ENCODE results near the gene IL15RA. TPM values are rescaled to one million over a fixed set of nuclear protein-coding genes. Genes with fewer than 3 reads are reported as not detected.

IL15RA gene
- total RNA-seq, 1 experiment from 2014 or later: 1.9 TPM

GRCh38 chr10:5973069-5973468, 4.3 kb downstream of the IL15RA start:
- DNase-seq (ENCODE audit: low spot score) (no peak), ATAC-seq (no peak)
- H3K27me3 Mint-ChIP-seq (ENCODE audit: low read depth): peaks cover 23% of the 10 kb centered on the region
- no peaks in the 10 kb centered on the region for H3K9me3 Mint-ChIP-seq
- TF ChIP-seq CTCF (IDR thresholded peaks at IDR 0.05) (no peak), NFYB (CRISPR knock-in tag; conservative IDR thresholded peaks at IDR 0.05; ENCODE audit: low read depth) (no peak), ZNF121 (CRISPR knock-in tag; IDR thresholded peaks at IDR 0.05) (no peak), FOXP4 (CRISPR knock-in tag; IDR thresholded peaks at IDR 0.05) (no peak), KAT7 (CRISPR knock-in tag; IDR thresholded peaks at IDR 0.05; ENCODE audit: borderline replicate concordance) (no peak), ZNF671 (CRISPR knock-in tag; IDR thresholded peaks at IDR 0.05) (no peak), RORB (CRISPR knock-in tag; IDR thresholded peaks at IDR 0.05) (no peak), GRHL2 (CRISPR knock-in tag; IDR thresholded peaks at IDR 0.05; ENCODE audit: insufficient replicate concordance, severe bottlenecking) (no peak), SMAD3 (CRISPR knock-in tag; IDR thresholded peaks at IDR 0.05; ENCODE audit: borderline replicate concordance) (no peak), GTF2I (CRISPR knock-in tag; conservative IDR thresholded peaks at IDR 0.05) (no peak), MAX (CRISPR knock-in tag; IDR thresholded peaks at IDR 0.05) (no peak), ATF3 (CRISPR knock-in tag; conservative IDR thresholded peaks at IDR 0.05) (no peak), MYBL2 (CRISPR knock-in tag; IDR thresholded peaks at IDR 0.05) (no peak), JUN (CRISPR knock-in tag; IDR thresholded peaks at IDR 0.05) (no peak), STAT6 (CRISPR knock-in tag; conservative IDR thresholded peaks at IDR 0.05; ENCODE audit: low read depth) (no peak), ZNF425 (CRISPR knock-in tag; conservative IDR thresholded peaks at IDR 0.05) (no peak), NR3C1 (CRISPR knock-in tag; conservative IDR thresholded peaks at IDR 0.05; ENCODE audit: low read depth) (no peak), CREM (CRISPR knock-in tag; IDR thresholded peaks at IDR 0.05) (no peak), EMX1 (CRISPR knock-in tag; IDR thresholded peaks at IDR 0.05) (no peak)
- TF ChIP-seq, protein P1, sequence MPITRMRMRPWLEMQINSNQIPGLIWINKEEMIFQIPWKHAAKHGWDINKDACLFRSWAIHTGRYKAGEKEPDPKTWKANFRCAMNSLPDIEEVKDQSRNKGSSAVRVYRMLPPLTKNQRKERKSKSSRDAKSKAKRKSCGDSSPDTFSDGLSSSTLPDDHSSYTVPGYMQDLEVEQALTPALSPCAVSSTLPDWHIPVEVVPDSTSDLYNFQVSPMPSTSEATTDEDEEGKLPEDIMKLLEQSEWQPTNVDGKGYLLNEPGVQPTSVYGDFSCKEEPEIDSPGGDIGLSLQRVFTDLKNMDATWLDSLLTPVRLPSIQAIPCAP (CRISPR knock-in tag; IDR thresholded peaks at IDR 0.05): no peak
- H3K4me3 Mint-ChIP-seq: no peak overlapping the region
- ChIA-PET CTCF (no interaction called here), POLR2A (no interaction called here)
- peaks cover 15% of the 10 kb centered on the region for H3K4me1 Mint-ChIP-seq
- no peak overlapping the region for H3K27ac Mint-ChIP-seq
- no peaks in the 10 kb centered on the region for H3K36me3 Mint-ChIP-seq

All from WTC11 (cell line).